ENCODE measurements around the gene CALM3.

- TF ChIP-seq PHF8 (CRISPR knock-in tag; IDR thresholded peaks at IDR 0.05) = no peak
- TF ChIP-seq RBM39 (IDR thresholded peaks at IDR 0.05; ENCODE audit: low read depth, low read length, poor library complexity, severe bottlenecking) = no peak
- TF ChIP-seq ZNF639 (CRISPR knock-in tag; conservative IDR thresholded peaks at IDR 0.05) = no peak
- TF ChIP-seq ZNF142 (CRISPR knock-in tag; IDR thresholded peaks at IDR 0.05) = no peak
Observed at GRCh38 chr19:46625731-46626130, 24.6 kb downstream of the CALM3 start.

All from HepG2 (cell line).